GM19438 (cell line): Measurements from ENCODE around the gene PAK3.

Source experiments
- ATAC-seq: cut with Tn5 transposase; IDR thresholded peaks from one replicate; pipeline ENCODE4 v1.9.1; 2021; ENCODE audit warnings: low read depth; ENCODE audit not compliant: unreplicated experiment

Gene PAK3

GRCh38 chrX:111257733-111258132 lies 161.7 kb downstream of the PAK3 start:
- no peak for ATAC-seq

GRCh38 chrX:111259559-111259958 lies 163.6 kb downstream of the PAK3 start:
- ATAC-seq, result no peak

GRCh38 chrX:111260451-111260850 lies 164.5 kb downstream of the PAK3 start:
- ATAC-seq, result no peak

- ATAC-seq, result no peak
Measured at GRCh38 chrX:111262086-111262485, 166.1 kb downstream of the PAK3 start.

- ATAC-seq, result no peak
Measured at GRCh38 chrX:111264385-111264784, 168.4 kb downstream of the PAK3 start.

- ATAC-seq, result no peak
Measured at GRCh38 chrX:111265486-111265885, 169.5 kb downstream of the PAK3 start.

- ATAC-seq, result no peak
Measured at GRCh38 chrX:111268506-111268905, 172.5 kb downstream of the PAK3 start.

- no peak for ATAC-seq
Measured at GRCh38 chrX:111270339-111270738, 174.3 kb downstream of the PAK3 start, which contains the start of gene CAPN6. TSS of gene CAPN6 (minus strand) at chrX:111270483. CDS start at chrX:111263936, 6,547 bp downstream.
